IPS DF 6.9 (cell line): Measurements from ENCODE around the gene FLRT2.

Source experiments
- DNase-seq: peaks from one replicate; pipeline ENCODE4 v3.0.0-alpha.2; 2013; ENCODE audit warnings: low read depth, low spot score
- H3K27ac ChIP-seq: one replicate; pipeline ENCODE4 v1.5.1; 2013; ENCODE audit warnings: low read length, control low read depth
- H3K27me3 ChIP-seq: 2 replicates; pipeline ENCODE4 v1.6.1; 2013; ENCODE audit warnings: mild to moderate bottlenecking, low read length; ENCODE audit not compliant: control insufficient read depth, insufficient read depth
- H3K36me3 ChIP-seq: 2 replicates; pipeline ENCODE4 v1.6.1; 2013; ENCODE audit warnings: low read length; ENCODE audit not compliant: control insufficient read depth, insufficient read depth
- H3K4me1 ChIP-seq: 2 replicates; pipeline ENCODE4 v1.6.1; 2013; ENCODE audit warnings: low read length; ENCODE audit not compliant: control insufficient read depth, insufficient read depth
- H3K4me3 ChIP-seq: 2 replicates; pipeline ENCODE4 v1.5.1; 2013; ENCODE audit warnings: mild to moderate bottlenecking, low read length
- H3K9me3 ChIP-seq: 2 replicates; pipeline ENCODE4 v1.6.1; 2013; ENCODE audit warnings: low read length, inconsistent platforms; ENCODE audit not compliant: control insufficient read depth, insufficient read depth
- whole genome bisulfite sequencing: extraction: QIAGEN DNeasy Blood & Tissue Kit; methylation state at CpG from one replicate; pipeline ENCODE4 v1.1.7; 2013; ENCODE audit warnings: mixed read lengths, missing lambda C conversion rate; ENCODE audit not compliant: insufficient read length, insufficient coverage; 5-methylcytosine and 5-hydroxymethylcytosine counted together

The FLRT2 gene

GRCh38 chr14:85576848-85577542, 47.1 kb downstream of the FLRT2 start:
- H3K27me3 ChIP-seq: no peaks in the 10 kb centered on the region
- WGBS: no CpG with 5 or more reads among the region's 5 CpGs
- no peak overlapping the region for H3K27ac ChIP-seq
- H3K4me1 ChIP-seq: peaks cover 2% of the 10 kb centered on the region; the same call in 1 of the 2 replicates
- H3K36me3 ChIP-seq: no peaks in the 10 kb centered on the region
- no peaks in the 10 kb centered on the region for H3K9me3 ChIP-seq
- DNase-seq: no peak
- H3K4me3 ChIP-seq: no peak overlapping the region

GRCh38 chr14:85577543-85578114, 47.7 kb downstream of the FLRT2 start:
- Histone ChIP-seq H3K4me3 (no peak overlapping the region), H3K27ac (no peak overlapping the region), H3K36me3 (no peaks in the 10 kb centered on the region), H3K4me1 (peaks cover 2% of the 10 kb centered on the region; the same call in 1 of the 2 replicates), H3K9me3 (no peaks in the 10 kb centered on the region), H3K27me3 (no peaks in the 10 kb centered on the region)
- WGBS: no CpG with 5 or more reads among the region's 7 CpGs
- DNase-seq: no peak

- WGBS: no CpG with 5 or more reads among the region's 8 CpGs
- no peak overlapping the region for H3K4me3 ChIP-seq
- H3K4me1 ChIP-seq: peaks cover 2% of the 10 kb centered on the region; the same call in 1 of the 2 replicates
- no peaks in the 10 kb centered on the region for H3K27me3 ChIP-seq
- no peak overlapping the region for H3K27ac ChIP-seq
- no peak for DNase-seq
- H3K9me3 ChIP-seq: no peaks in the 10 kb centered on the region
- no peaks in the 10 kb centered on the region for H3K36me3 ChIP-seq
Observed at GRCh38 chr14:85578357-85578756, 48.4 kb downstream of the FLRT2 start.

GRCh38 chr14:85578930-85579329, 49.0 kb downstream of the FLRT2 start:
- Histone ChIP-seq H3K4me1 (peaks cover 2% of the 10 kb centered on the region; the same call in 1 of the 2 replicates), H3K27me3 (no peaks in the 10 kb centered on the region), H3K36me3 (no peaks in the 10 kb centered on the region), H3K4me3 (no peak overlapping the region), H3K27ac (no peak overlapping the region), H3K9me3 (no peaks in the 10 kb centered on the region)
- DNase-seq: no peak
- WGBS: no CpG with 5 or more reads among the region's 2 CpGs

GRCh38 chr14:85579942-85580341, 50.0 kb downstream of the FLRT2 start:
- Histone ChIP-seq H3K4me1 (peaks cover 2% of the 10 kb centered on the region), H3K9me3 (no peaks in the 10 kb centered on the region), H3K27ac (no peak overlapping the region), H3K36me3 (no peaks in the 10 kb centered on the region), H3K4me3 (no peak overlapping the region), H3K27me3 (no peaks in the 10 kb centered on the region)
- DNase-seq: no peak

- no peak for DNase-seq
- H3K4me3 ChIP-seq: no peak overlapping the region
- peaks cover 2% of the 10 kb centered on the region; the same call in 1 of the 2 replicates for H3K4me1 ChIP-seq
- WGBS: no CpG with 5 or more reads among the region's 8 CpGs
- H3K9me3 ChIP-seq: no peaks in the 10 kb centered on the region
- H3K27me3 ChIP-seq: no peaks in the 10 kb centered on the region
- H3K27ac ChIP-seq: no peak overlapping the region
- H3K36me3 ChIP-seq: no peaks in the 10 kb centered on the region
Observed at GRCh38 chr14:85580536-85581140, 50.7 kb downstream of the FLRT2 start.

- no peaks in the 10 kb centered on the region for H3K9me3 ChIP-seq
- no peak overlapping the region for H3K27ac ChIP-seq
- no peaks in the 10 kb centered on the region for H3K36me3 ChIP-seq
- no peak overlapping the region for H3K4me3 ChIP-seq
- DNase-seq: no peak
- peaks cover 2% of the 10 kb centered on the region; the same call in 1 of the 2 replicates for H3K4me1 ChIP-seq
- WGBS: no CpG with 5 or more reads among the region's 1 CpG
- no peaks in the 10 kb centered on the region for H3K27me3 ChIP-seq
Observed at GRCh38 chr14:85581691-85582090, 51.7 kb downstream of the FLRT2 start.

- Histone ChIP-seq H3K4me3 (no peak overlapping the region), H3K27ac (no peak overlapping the region), H3K27me3 (no peaks in the 10 kb centered on the region), H3K4me1 (peaks cover 2% of the 10 kb centered on the region; the same call in 1 of the 2 replicates), H3K36me3 (no peaks in the 10 kb centered on the region), H3K9me3 (no peaks in the 10 kb centered on the region)
- no CpG with 5 or more reads among the region's 5 CpGs for WGBS
- no peak for DNase-seq
Observed at GRCh38 chr14:85583380-85583779, 53.4 kb downstream of the FLRT2 start.

GRCh38 chr14:85584481-85584880, 54.5 kb downstream of the FLRT2 start:
- H3K4me3 ChIP-seq: no peak overlapping the region
- no peaks in the 10 kb centered on the region for H3K36me3 ChIP-seq
- WGBS: no CpG with 5 or more reads among the region's 6 CpGs
- H3K27ac ChIP-seq: no peak overlapping the region
- H3K27me3 ChIP-seq: no peaks in the 10 kb centered on the region
- H3K9me3 ChIP-seq: no peaks in the 10 kb centered on the region
- H3K4me1 ChIP-seq: peaks cover 2% of the 10 kb centered on the region; the same call in 1 of the 2 replicates
- no peak for DNase-seq

- no peaks in the 10 kb centered on the region for H3K9me3 ChIP-seq
- H3K4me1 ChIP-seq: no peaks in the 10 kb centered on the region; the same call in 1 of the 2 replicates
- H3K36me3 ChIP-seq: no peaks in the 10 kb centered on the region
- no peak overlapping the region for H3K4me3 ChIP-seq
- DNase-seq: no peak
- no CpG with 5 or more reads among the region's 6 CpGs for WGBS
- no peak overlapping the region for H3K27ac ChIP-seq
- H3K27me3 ChIP-seq: no peaks in the 10 kb centered on the region
Observed at GRCh38 chr14:85587151-85587711, 57.3 kb downstream of the FLRT2 start.
